ENCODE measurements around the gene ARHGAP15.
A peak's percentile ranks its signal among the peaks of the same experiment; 100 is the strongest.

ARHGAP15 gene

DNA sequence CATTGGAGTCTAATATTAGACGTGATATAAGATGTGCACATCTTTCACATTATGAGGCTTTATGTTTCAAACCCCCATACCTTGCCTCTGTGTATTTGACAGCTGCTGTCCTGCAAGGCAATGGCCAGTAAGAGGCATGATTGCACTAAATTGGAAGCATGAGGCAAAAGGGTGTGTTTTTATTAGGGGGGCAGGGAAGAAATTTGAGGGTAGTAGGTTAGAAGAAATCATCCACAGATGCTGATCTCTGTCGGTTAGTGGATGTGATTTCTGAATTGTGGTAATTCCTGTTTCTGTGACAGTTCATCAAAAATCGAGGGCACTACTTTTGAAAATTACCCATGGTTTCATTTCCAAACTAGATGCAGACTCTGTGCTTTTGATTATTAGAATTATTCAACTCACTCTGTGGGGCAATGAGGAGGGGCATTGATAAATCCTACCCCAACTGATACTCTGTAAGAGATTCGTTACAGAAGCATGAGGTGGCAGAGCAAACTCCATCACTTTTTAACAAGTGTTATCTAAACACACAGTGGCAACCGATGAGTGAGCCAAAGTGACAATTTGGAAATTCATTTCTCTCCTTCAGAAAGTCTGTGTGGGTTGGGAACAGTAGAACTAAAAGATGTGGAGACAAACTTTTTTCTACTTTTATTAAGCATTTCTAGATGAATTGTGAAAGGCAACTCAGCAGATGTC lies 453.0 kb downstream of the ARHGAP15 start:
- peak; percentile 25 for DNase-seq (ENCODE audit: low read depth)

GRCh38 chr2:143584936-143585335 lies 455.7 kb downstream of the ARHGAP15 start:
- DNase-seq (ENCODE audit: low read depth): no peak

GRCh38 chr2:143586119-143586518 lies 456.9 kb downstream of the ARHGAP15 start:
- DNase-seq (ENCODE audit: low read depth): no peak

GRCh38 chr2:143588746-143589145 lies 459.5 kb downstream of the ARHGAP15 start:
- DNase-seq (ENCODE audit: low read depth): no peak

- no peak for DNase-seq (ENCODE audit: low read depth)
Measured at GRCh38 chr2:143594161-143594560, 464.9 kb downstream of the ARHGAP15 start.

DNA sequence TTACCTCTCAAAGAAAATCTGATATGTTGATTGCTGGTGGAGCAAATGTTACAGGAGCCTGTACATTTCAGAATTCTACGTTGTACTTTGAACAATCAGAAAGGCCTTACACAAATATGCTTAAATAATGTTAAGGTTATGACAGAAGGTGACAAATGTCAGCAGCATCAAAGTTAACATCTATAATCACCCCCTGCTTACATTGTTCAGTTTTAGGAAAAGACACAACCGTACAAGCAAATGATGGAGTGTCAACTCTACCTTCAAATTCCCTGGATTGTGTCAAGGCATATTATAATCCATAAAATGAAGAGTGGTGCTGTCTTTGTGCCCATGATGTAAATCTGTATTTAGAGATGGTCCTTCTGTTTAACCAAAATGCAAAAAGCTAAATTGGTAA lies 465.5 kb downstream of the ARHGAP15 start:
- DNase-seq (ENCODE audit: low read depth): no peak

DNA sequence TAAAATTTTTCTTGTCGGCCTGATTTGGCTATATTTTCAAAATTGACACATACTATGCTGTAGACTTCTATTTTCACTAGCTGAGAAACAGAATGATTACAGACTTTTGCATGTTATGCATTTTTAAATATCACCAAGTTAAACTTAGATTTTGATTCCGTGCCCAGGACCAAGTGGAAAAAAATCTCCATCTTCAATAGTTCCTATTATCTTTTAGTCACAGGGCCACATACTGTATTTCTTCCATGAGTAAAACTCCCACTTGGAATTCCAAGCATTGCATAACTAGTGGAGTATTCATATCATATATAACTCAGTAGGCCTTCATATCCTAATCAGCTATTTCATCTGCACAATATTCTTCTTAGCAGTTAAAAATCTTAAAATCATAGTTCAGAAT lies 470.9 kb downstream of the ARHGAP15 start:
- DNase-seq (ENCODE audit: low read depth): no peak

GRCh38 chr2:143601828-143602227 lies 472.6 kb downstream of the ARHGAP15 start:
- no peak for DNase-seq (ENCODE audit: low read depth)

DNA sequence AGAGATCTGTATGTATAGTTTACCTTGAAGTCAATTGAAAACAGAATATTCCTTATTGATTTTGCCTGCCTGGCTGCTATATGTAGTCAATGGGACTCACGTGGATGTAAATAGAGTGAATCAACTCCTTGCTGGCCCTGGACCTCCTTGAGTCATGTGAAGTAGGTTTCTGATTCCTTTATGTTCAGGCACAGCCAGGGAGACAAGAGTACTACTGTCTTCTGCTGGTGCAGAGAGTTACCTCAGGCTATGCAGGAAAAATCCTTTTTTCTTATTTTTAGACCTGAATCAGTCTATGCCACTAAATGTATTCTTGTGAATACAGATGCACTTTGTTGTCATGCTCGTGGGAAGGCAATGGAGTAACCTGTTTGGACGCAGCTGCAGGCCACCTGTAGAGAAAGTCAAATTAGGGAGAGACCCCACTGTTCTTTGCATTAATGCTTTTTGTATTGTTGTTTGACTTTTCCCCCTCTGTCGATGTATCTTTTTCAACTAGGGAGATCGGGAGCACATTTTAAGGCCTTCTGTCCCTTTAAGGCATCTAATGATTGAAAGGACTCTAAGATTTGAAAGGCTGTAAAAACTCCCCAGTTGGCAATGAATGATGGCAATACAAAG lies 473.9 kb downstream of the ARHGAP15 start:
- no peak for DNase-seq (ENCODE audit: low read depth)

DNA sequence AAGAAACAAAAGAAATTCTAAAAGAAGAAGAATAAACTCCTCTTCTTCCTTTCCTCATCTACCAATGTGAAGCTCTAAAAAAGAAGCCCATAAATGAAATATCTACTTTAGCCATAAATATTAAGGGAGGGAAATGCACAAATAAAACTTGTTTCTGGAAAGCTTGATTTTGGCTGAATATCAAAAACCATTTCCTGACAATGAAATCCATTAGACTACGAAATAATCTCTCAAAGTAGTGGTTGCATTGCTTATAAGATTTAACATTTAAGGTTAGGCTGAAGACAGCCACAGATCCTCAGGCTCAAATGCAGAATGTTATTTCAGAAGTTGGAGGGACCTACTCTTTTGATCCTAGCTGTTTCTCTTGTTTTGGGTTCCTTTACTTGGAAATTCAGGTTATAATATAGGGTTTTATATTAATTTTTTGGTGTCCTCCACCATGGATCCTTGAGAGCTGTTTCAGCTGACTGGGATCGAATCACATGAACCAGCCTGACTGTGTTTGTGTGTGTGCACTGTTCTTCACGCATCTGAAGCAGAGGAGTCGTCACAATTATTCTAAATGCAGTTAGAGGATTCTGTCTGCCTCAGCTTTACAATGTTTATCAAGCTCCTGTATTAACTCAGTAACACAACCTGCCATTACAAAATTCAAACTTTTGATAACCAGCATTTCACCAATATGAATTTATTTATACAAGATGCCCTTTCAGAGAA lies 474.8 kb downstream of the ARHGAP15 start:
- DNase-seq (ENCODE audit: low read depth): no peak

DNA sequence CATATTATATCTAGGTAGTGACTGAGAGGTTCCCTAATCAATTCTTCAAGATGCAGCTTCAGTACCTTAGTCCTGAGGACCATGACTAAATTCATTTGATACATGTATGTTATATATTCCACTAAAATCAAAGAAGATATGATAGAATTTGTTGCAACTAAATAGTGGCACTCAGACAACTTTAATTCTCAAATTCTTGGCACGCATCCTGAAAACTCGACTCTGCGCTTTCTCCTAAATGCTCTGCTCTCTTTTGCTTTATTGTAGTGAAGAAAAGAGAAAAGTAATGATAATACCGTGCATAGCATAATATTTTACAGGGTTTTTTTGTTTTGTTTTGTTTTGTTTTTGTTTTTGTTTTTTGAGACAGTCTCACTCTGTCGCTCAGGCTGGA lies 475.3 kb downstream of the ARHGAP15 start:
- DNase-seq (ENCODE audit: low read depth): no peak

- no peak for DNase-seq (ENCODE audit: low read depth)
Measured at GRCh38 chr2:143607231-143608062, 478.2 kb downstream of the ARHGAP15 start.

- DNase-seq (ENCODE audit: low read depth): no peak
Measured at GRCh38 chr2:143608063-143608423, 478.8 kb downstream of the ARHGAP15 start.

DNA sequence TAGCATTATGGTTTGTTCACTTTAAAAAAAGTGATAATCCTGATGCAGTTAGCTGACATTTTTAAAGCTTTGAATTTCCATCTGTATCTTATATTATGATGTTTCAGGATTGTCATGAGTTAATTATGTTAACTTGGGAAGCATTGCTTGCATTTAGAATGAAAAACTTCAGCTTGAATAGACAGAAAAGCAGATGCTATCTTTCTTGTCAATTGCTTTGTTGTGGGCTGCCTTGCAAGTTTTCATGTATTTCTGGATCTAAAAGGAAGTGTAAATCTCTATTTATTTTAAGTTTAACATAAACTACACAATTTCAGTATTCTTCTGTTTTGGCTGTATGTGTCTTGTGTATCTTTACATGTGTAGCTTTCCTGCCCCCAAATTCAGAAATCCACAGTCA lies 479.5 kb downstream of the ARHGAP15 start:
- DNase-seq (ENCODE audit: low read depth): no peak

DNA sequence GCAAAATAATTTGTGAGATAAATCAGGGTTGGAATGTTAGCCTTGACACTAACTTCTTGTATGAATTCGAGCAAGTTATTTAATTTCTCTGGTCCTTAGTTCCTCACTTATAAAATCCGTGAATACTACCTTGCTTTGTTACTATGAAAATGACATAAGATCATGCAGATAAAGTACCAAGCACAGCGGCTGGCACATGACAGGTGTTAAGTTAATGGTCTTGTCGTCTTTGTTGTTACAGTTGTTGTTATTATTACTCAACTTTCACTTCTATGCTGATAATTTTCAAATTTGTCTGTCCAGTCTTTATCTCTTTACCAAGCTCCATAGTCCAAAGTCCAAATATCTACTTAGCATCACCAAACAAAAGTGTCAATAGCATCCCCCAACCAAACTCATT lies 482.1 kb downstream of the ARHGAP15 start:
- no peak for DNase-seq (ENCODE audit: low read depth)

GRCh38 chr2:143615562-143615961 lies 486.3 kb downstream of the ARHGAP15 start:
- no peak for DNase-seq (ENCODE audit: low read depth)

DNA sequence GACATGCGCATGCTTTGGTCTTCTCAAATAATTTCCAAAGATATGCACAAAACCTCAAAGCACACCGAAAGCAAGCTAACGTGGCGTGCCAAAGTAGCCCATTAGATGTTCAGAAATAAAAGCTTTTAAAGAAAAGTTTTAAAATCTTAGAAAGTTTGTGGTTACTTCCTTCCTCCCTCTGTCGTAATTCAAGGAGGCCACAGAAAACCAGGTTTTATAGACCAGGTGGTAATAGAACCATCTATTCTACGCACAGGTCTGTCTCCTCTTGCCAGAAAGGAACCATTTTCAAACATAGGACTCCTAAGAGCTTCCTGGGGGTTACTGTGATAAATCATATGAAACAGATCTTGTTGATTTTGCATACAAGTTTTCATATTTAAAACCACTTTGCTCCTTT lies 487.2 kb downstream of the ARHGAP15 start:
- DNase-seq (ENCODE audit: low read depth): no peak

- no peak for DNase-seq (ENCODE audit: low read depth)
Measured at GRCh38 chr2:143617803-143618415, 488.7 kb downstream of the ARHGAP15 start.

DNA sequence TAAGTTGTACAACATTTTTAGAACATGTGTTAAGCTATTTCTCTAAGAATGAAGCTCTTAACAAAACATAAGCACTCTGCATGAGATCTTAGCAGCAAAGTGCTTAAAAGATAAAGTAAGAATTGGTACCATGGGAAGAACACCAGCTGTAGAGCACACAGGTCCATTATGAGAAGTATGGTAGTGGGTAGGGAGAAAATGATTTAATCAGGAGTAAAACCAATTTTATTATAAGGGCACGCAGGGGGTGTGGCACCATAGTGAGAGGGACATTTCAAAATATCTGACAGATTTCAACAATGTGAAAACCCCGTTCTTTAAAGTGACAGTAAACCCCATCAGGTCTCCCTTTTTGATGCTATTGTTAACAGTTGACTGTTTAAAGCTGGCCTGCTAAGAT lies 492.9 kb downstream of the ARHGAP15 start:
- DNase-seq (ENCODE audit: low read depth): no peak

DNA sequence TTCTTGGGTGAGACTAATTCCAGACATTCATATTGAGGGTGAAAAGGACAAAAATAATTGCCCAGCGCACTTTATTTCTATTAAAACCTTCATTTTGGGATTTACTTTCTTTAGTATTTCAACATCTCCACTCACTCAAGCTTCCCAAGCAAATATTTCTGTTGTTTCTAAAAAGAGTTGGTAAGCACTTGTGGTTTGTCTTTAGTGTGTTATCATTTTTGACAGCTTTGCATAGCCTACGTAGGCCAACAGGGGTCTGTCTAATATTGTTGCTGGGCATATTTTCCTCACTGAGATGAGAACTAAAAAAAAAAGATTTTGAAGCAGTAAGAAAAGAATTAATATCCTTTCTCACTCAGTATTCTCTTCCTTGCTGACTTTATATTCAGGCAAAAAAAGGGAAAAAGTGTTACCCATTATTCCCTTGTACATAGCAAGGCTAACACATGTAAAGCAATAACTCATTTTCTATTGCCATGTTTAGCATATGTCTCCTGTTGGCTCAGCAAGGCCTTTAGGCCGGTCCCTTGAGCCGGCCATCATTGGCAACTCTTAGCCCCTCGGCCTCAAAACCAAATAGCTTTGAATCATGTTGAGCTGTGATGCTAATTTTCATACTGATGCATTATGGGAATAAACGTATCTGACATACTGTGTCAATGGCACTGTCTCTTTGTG lies 494.2 kb downstream of the ARHGAP15 start:
- peak; percentile 1 for DNase-seq (ENCODE audit: low read depth)

DNA sequence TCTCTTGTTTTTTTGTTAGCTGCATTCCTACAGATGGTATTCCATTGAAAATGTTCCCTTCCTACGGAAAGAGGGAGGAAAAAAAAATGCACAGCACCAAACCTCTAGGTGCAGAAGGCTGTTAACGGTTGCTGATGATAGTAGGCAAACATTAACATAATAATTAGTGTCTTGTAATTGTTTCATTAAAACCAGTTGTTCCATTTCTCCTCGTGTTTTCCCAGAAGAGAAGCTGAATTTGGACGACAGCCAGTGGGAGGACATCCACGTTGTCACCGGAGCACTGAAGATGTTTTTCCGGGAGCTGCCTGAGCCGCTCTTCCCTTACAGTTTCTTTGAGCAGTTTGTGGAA lies 494.7 kb downstream of the ARHGAP15 start:
- DNase-seq (ENCODE audit: low read depth): no peak

- peak; percentile 65 for DNase-seq (ENCODE audit: low read depth)
Measured at GRCh38 chr2:143629340-143629739, 500.1 kb downstream of the ARHGAP15 start.

Data from iris pigment epithelial cell (primary cell).